ENCODE measurements around the gene HSPA4.

Gene HSPA4

GRCh38 chr5:133106761-133107572 lies 55.2 kb downstream of the HSPA4 start:
- no peak for DNase-seq

- DNase-seq = no peak
Measured at GRCh38 chr5:133108481-133108921, 56.7 kb downstream of the HSPA4 start.

GRCh38 chr5:133109655-133110483 lies 58.1 kb downstream of the HSPA4 start:
- DNase-seq = no peak

GRCh38 chr5:133110709-133111108 lies 58.9 kb downstream of the HSPA4 start:
- DNase-seq = no peak

- DNase-seq = peak; percentile 39 to 75 (median 68)
Measured at GRCh38 chr5:133111299-133111698, 59.5 kb downstream of the HSPA4 start.

GRCh38 chr5:133112026-133112660 lies 60.3 kb downstream of the HSPA4 start:
- no peak for DNase-seq

GRCh38 chr5:133113331-133114061 lies 61.7 kb downstream of the HSPA4 start:
- DNase-seq = no peak

GRCh38 chr5:133114166-133114932 lies 62.5 kb downstream of the HSPA4 start:
- no peak for DNase-seq

- DNase-seq = no peak
Measured at GRCh38 chr5:133114933-133115310, 63.1 kb downstream of the HSPA4 start.

GRCh38 chr5:133116601-133117000 lies 64.8 kb downstream of the HSPA4 start:
- DNase-seq = no peak

- DNase-seq = no peak
Measured at GRCh38 chr5:133117166-133117911, 65.5 kb downstream of the HSPA4 start.

GRCh38 chr5:133117912-133118445 lies 66.2 kb downstream of the HSPA4 start:
- DNase-seq = no peak

- no peak for DNase-seq
Measured at GRCh38 chr5:133118741-133119140, 66.9 kb downstream of the HSPA4 start.

GRCh38 chr5:133119233-133119711 lies 67.5 kb downstream of the HSPA4 start:
- DNase-seq = no peak

GRCh38 chr5:133120156-133120750 lies 68.4 kb downstream of the HSPA4 start:
- no peak for DNase-seq

- no peak for DNase-seq
Measured at GRCh38 chr5:133121080-133121479, 69.3 kb downstream of the HSPA4 start.

- no peak for DNase-seq
Measured at GRCh38 chr5:133121611-133122150, 69.9 kb downstream of the HSPA4 start.

- no peak for DNase-seq
Measured at GRCh38 chr5:133122711-133123110, 70.9 kb downstream of the HSPA4 start.

GRCh38 chr5:133123297-133123696 lies 71.5 kb downstream of the HSPA4 start:
- DNase-seq = no peak

- DNase-seq = no peak
Measured at GRCh38 chr5:133124891-133125290, 73.1 kb downstream of the HSPA4 start.

Measured in T-helper 1 cell (primary cell).